SH-SY5Y (cell line): ENCODE data around the gene MYO18B.

ENCODE experiments used
- GATA2 ChIP-seq: IDR thresholded peaks from 2 replicates; pipeline ENCODE4 v1.6.1; 2011; ENCODE audit warnings: mild to moderate bottlenecking, low read depth, low read length
- GATA3 ChIP-seq: IDR thresholded peaks from 2 replicates; pipeline ENCODE4 v1.6.1; 2011; ENCODE audit warnings: low read depth, mild to moderate bottlenecking, low read length, moderate library complexity

DNA sequence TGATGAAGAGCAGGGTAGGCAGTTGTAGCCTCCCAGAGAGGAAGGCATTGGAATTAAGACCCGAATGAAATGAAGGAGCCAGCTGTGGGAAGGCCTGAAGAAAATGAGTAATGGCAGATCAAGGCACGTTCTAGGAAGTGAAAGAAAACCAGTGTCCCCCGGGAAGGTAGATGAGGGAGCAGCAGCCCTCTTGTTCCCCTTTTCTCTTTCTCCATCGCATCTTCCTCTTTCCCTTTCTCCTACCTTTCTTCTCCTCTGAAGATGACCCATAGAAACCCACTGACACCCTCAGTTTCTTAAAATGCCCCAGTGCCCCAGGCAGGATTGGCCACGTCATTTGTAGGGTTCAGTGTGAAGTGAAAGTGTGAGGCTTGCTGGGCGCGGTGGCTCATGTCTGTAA is 254.7 kb downstream of the MYO18B start:
- no peak for TF ChIP-seq GATA3
- TF ChIP-seq GATA2: no peak
